Activated T-cell treated with anti-CD3 and anti-CD28 coated beads, Interleukin-2, amount 50 U/mL, for 72 hours (primary cell): ENCODE results near the gene NDUFS3. TPM values are rescaled to one million over a fixed set of nuclear protein-coding genes. Genes with fewer than 3 reads are reported as not detected.

Experiments used
- total RNA-seq, 2 donors: library from RNA; stranded (reverse); gene quantifications; one replicate each; pipeline ENCODE4 v1.2.3, GENCODE V29; 2022

Gene NDUFS3
- total RNA-seq, 2 donors from 2014 or later = 78.9 to 84.2 TPM

Other genes with a start within 250 kb of the NDUFS3 start
- not detected for gene MYBPC3, start 226.4 kb upstream of the NDUFS3 start, total RNA-seq
- gene SPI1, start 200.5 kb upstream of the NDUFS3 start, total RNA-seq = under 1 TPM; 0.35 to 0.55 TPM
- gene SLC39A13, start 170.5 kb upstream of the NDUFS3 start, total RNA-seq = 10 to 100 TPM; 16.2 to 21.0 TPM
- gene PSMC3, start 152.6 kb upstream of the NDUFS3 start, total RNA-seq = 100 to 1,000 TPM; 121 to 149 TPM
- 1 to 10 TPM in 1 of 2 donors, under 1 TPM in 1; 0.77 to 1.3 TPM for gene RAPSN, start 129.9 kb upstream of the NDUFS3 start, total RNA-seq
- gene CELF1, start 25.9 kb upstream of the NDUFS3 start, total RNA-seq = 100 to 1,000 TPM; 128 to 149 TPM
- 10 to 100 TPM; 37.0 to 40.1 TPM for gene PTPMT1, start 13.5 kb upstream of the NDUFS3 start, total RNA-seq
- gene KBTBD4, start 104 bp upstream of the NDUFS3 start, total RNA-seq = 10 to 100 TPM; 17.2 to 18.6 TPM
- under 1 TPM; 0.16 to 0.24 TPM for gene FAM180B, start 7.6 kb downstream of the NDUFS3 start, total RNA-seq
- gene C1QTNF4, start 15.3 kb downstream of the NDUFS3 start, total RNA-seq = under 1 TPM; 0.19 to 0.74 TPM
- 10 to 100 TPM; 47.9 to 56.2 TPM for gene MTCH2, start 63.5 kb downstream of the NDUFS3 start, total RNA-seq
- 1 to 10 TPM; 7.6 to 8.3 TPM for gene AGBL2, start 136.3 kb downstream of the NDUFS3 start, total RNA-seq
- gene FNBP4, start 188.3 kb downstream of the NDUFS3 start, total RNA-seq = 100 to 1,000 TPM; 148 to 157 TPM